Inflammatory macrophage treated with lipopolysaccharide for 1 hour (primary cell): Measurements from ENCODE around the gene OR2S2.

ENCODE experiments used
- DNase-seq, 2 donors: peaks; one replicate each; pipeline ENCODE4 v3.0.0-alpha.2; 2020 to 2022

Gene OR2S2

DNA sequence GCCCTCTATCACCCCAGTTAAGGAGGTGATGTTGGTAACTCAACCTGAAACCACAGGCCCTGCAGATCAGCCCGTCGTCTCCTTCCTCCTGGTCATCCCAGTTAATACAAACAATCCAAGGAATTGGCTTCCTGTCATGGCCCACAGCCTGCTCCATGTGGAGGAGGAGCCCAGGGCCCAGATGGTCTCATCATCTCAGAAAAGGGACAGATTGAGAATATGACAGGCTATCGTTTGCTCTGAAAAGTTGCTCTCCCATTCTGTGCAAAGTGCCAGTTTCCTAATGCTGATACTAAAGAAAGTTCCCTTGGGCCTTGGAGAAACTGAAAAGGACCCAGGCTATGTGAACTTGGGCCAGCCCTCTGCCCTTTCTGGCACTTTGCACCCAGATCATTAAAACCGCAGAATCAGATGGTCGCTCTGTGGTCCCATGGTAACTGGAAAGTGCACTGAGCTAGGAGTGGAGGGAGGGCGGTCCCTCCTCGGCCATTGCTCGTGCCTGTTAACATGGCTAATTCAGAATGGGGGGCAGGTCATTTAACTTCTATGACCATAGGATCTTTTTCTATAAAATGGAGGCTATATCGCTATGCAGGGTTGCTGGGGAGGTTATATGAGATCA, 49.3 kb downstream of the OR2S2 start:
- no peak for DNase-seq

DNA sequence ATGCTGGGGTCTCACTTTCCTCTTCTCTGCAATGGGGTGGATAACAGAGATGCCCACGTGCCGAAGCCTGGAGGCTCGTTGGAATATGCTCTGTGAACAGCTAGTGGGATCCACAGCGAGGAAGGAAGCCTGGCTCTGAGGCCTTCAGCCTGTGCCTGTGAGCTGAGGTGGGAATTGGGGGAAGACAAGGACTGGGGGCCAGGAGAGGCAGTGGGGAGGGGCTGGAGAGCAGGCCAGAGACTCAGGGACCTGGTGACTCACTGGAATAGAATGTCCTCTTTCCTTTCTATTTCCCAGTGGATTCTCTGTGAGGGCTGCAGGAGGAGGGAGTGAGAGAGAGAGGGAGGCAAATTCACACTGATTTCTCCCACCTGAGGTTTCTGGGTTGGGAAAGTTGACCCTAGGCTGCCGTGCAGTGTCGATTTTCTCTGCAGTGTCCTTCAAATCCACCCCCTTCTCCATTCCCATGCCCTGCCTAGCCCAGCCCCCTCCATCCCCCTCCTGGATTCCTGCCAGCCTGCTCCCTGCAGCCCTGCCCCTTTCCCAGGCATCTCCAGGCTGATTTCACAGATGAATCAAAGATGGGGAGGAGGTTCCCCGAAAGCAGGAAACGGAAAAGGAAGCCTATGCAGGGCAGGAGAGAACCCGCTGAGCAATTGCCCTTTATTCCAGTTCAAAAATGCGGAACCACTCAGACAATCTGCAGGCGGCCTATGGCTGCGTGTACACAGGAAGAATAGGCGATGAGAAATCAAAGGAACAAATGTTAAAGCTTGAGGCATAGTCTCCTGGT, 50.0 kb downstream of the OR2S2 start:
- DNase-seq, result peak; percentile 17 to 28
